Measurements from ENCODE around the gene ELAVL2.

DNA sequence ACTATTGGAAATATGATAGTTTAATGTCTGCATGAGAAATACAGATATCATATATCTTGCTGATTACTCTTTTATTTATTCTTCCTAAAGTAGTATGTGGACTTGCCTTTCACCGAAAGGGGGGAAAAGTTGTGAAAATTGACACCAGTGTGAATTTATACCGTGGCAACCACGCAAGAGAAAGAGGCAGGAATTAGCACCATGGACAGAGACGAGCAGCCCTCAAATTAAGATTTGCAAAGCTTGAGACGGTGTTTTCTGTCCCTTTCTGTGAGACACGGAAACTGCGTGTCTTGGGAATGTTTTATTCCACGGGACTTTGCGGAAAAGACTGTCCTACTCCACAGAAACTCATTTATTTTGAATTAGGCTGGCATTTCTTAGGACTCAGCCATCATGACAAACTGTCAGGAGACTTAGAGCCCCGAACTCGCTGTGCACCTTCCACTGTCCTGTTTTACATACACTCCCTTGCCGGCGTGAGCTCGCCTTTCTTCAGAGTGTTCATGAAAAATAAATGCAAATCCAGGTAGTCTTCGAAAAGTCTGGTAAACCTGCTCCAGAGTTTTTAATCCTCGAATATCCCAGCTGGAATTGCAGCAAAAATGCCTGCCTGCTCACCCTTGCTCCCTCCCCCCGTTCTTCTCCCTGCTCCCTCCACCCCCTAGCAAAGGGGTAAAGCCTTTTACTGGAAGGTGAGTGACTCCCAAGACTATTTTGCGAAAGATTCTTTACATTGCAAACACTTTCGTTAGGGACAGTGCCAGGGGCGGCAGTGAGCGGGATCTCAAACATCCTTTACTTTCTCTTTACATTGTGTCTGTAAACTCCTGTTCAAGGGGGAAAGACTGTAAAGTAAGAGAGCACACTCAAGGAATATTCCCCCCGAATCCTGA is 3.8 kb upstream of the ELAVL2 start:
- TF ChIP-seq POLR2AphosphoS5 (IDR thresholded peaks at IDR 0.05; ENCODE audit: low read depth, low read length) (no peak), POLR2A (IDR thresholded peaks at IDR 0.05; ENCODE audit: low read depth, low read length) (no peak), TAF1 (IDR thresholded peaks at IDR 0.05; ENCODE audit: borderline replicate concordance, low read depth, low read length) (no peak)
